Measurements from ENCODE around the gene NRXN3. TPM values are rescaled to one million over a fixed set of nuclear protein-coding genes. Genes with fewer than 3 reads are reported as not detected.
A peak's percentile ranks its signal among the peaks of the same experiment; 100 is the strongest.
"Not testable (repeated sequence)": the region's sequence is repeated elsewhere in the genome, so short reads cannot be mapped to it uniquely, and the experiment has no call there.

Gene NRXN3
- total RNA-seq, 5 donors from 2014 or later (not counting 1 experiment from before 2014, with no cell fraction given): not detected

- Mint-ChIP-seq H3K9me3 (no peaks in the 10 kb centered on the region), H3K4me3 (peak overlapping the region in 2 of 3 donors; percentile 40 to 53), H3K27me3 (no peaks in the 10 kb centered on the region), H3K4me1 (peaks cover 4 to 9% (median 9%) of the 10 kb centered on the region in 3 donors), H3K27ac (no peak overlapping the region), H3K36me3 (no peaks in the 10 kb centered on the region)
- Histone ChIP-seq H3K27ac (ENCODE audit: low read length) (no peak overlapping the region), H3K4me3 (ENCODE audit: control insufficient read depth in 1 of 2, extremely low read depth in 1 of 2, low read length in 1 of 2) (peak overlapping the region in 1 of 2 donors; percentile 18), H3K4me1 (ENCODE audit: control insufficient read depth in 1 of 2, extremely low read depth in 1 of 2, insufficient read depth in 2 of 2, low read length in 2 of 2) (no peaks in the 10 kb centered on the region), H3K36me3 (ENCODE audit: control insufficient read depth in 2 of 2, extremely low read depth in 1 of 2, insufficient read depth in 1 of 2, low read length in 1 of 2) (no peaks in the 10 kb centered on the region), H3K27me3 (replicated peaks in 1 of 2; ENCODE audit: control insufficient read depth in 2 of 2, extremely low read depth in 1 of 2, insufficient read depth in 2 of 2, low read length in 1 of 2) (peaks cover 0 to 2% of the 10 kb centered on the region in 2 experiments), H3K9me3 (no peaks in the 10 kb centered on the region)
- DNase-seq (peak; percentile 0 to 54 (median 18)), ATAC-seq (replicated peaks in 1 of 4) (peak; percentile 46 to 70 (median 50))
- POLR2A ChIA-PET: interaction anchor here (0.5 to 0.6 kb wide), 2 partner anchors 34 to 128 kb away, joined by 3 to 4 read pairs; no protein-coding TSS in a partner anchor
- WGBS (ENCODE audit: insufficient coverage): 52% methylated on average over 9 of the region's 16 CpGs
- CTCF ChIA-PET: interaction anchor here (0.5 to 1.7 kb wide), 8 partner anchors 8 to 827 kb away, joined by 3 to 13 read pairs (median 4); no protein-coding TSS in a partner anchor
These were observed 396.1 kb downstream of the NRXN3 start for GRCh38 chr14:78566026-78566858.

GRCh38 chr14:78566859-78567172 is 396.6 kb downstream of the NRXN3 start:
- no peak overlapping the region for H3K27ac ChIP-seq (ENCODE audit: low read length)
- no peak overlapping the region for H3K4me3 ChIP-seq (ENCODE audit: control insufficient read depth in 1 of 2, extremely low read depth in 1 of 2, low read length in 1 of 2)
- CTCF ChIA-PET: interaction anchor here (0.6 to 1.7 kb wide), 6 partner anchors 9 to 827 kb away, joined by 3 to 13 read pairs (median 4); no protein-coding TSS in a partner anchor
- H3K9me3 ChIP-seq: no peaks in the 10 kb centered on the region
- POLR2A ChIA-PET: interaction anchor here in 1 of 2 donors (0.5 kb wide), 1 partner anchor 34 kb away, joined by 3 read pairs; no protein-coding TSS in a partner anchor
- no peaks in the 10 kb centered on the region for H3K36me3 ChIP-seq (ENCODE audit: control insufficient read depth in 2 of 2, extremely low read depth in 1 of 2, insufficient read depth in 1 of 2, low read length in 1 of 2)
- Mint-ChIP-seq H3K27ac (no peak overlapping the region), H3K9me3 (no peaks in the 10 kb centered on the region), H3K27me3 (no peaks in the 10 kb centered on the region), H3K4me1 (peaks cover 4 to 9% (median 9%) of the 10 kb centered on the region in 3 donors), H3K36me3 (no peaks in the 10 kb centered on the region), H3K4me3 (peak overlapping the region in 1 of 3 donors; percentile 53)
- peaks cover 0 to 2% of the 10 kb centered on the region in 2 experiments for H3K27me3 ChIP-seq (replicated peaks in 1 of 2; ENCODE audit: control insufficient read depth in 2 of 2, extremely low read depth in 1 of 2, insufficient read depth in 2 of 2, low read length in 1 of 2)
- DNase-seq (no peak), ATAC-seq (replicated peaks in 1 of 4) (no peak)
- no peaks in the 10 kb centered on the region for H3K4me1 ChIP-seq (ENCODE audit: control insufficient read depth in 1 of 2, extremely low read depth in 1 of 2, insufficient read depth in 2 of 2, low read length in 2 of 2)

DNA sequence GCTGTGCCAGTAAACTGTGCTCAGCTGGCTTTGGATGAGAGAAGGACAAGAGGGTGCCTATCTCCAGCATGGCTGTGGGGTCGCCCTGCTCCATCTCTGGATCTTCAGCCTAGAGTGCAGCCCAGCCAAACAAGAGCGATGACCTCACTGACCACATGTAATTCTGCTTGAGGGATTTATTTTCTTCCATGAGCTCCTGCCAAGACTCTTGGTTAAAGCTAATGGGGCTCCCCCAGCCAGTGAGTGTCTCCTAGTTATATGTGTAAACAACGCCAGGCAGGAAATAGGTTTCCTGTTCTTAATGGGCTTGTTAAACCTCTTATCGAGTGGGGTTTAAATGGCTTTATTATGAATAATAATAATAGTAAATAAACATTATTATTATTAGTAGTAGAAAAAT is 397.2 kb downstream of the NRXN3 start:
- H3K27ac Mint-ChIP-seq: no peak overlapping the region
- CTCF ChIA-PET: no interaction called here

GRCh38 chr14:78573736-78574135 is 403.6 kb downstream of the NRXN3 start:
- ATAC-seq (replicated peaks in 1 of 4); H3K36me3 ChIP-seq (ENCODE audit: control insufficient read depth in 2 of 2, extremely low read depth in 1 of 2, insufficient read depth in 1 of 2, low read length in 1 of 2); H3K36me3 Mint-ChIP-seq; CTCF ChIA-PET; DNase-seq; H3K27ac Mint-ChIP-seq; H3K4me1 ChIP-seq (ENCODE audit: control insufficient read depth in 1 of 2, extremely low read depth in 1 of 2, insufficient read depth in 2 of 2, low read length in 2 of 2); H3K27me3 Mint-ChIP-seq; H3K27ac ChIP-seq (ENCODE audit: low read length); H3K4me1 Mint-ChIP-seq; H3K4me3 ChIP-seq (ENCODE audit: control insufficient read depth in 1 of 2, extremely low read depth in 1 of 2, low read length in 1 of 2); POLR2A ChIA-PET; H3K9me3 ChIP-seq; H3K27me3 ChIP-seq (replicated peaks in 1 of 2; ENCODE audit: control insufficient read depth in 2 of 2, extremely low read depth in 1 of 2, insufficient read depth in 2 of 2, low read length in 1 of 2); H3K4me3 Mint-ChIP-seq: not testable (repeated sequence)
- WGBS (ENCODE audit: insufficient coverage): 90% methylated on average over 3 of the region's 3 CpGs
- peaks cover 7 to 19% (median 18%) of the 10 kb centered on the region in 3 donors for H3K9me3 Mint-ChIP-seq

More for the DNA sequence above, 397.2 kb downstream of the NRXN3 start:
- DNase-seq (no peak), ATAC-seq (replicated peaks in 1 of 4) (no peak)
- Histone ChIP-seq H3K27ac (ENCODE audit: low read length) (no peak overlapping the region), H3K4me1 (ENCODE audit: control insufficient read depth in 1 of 2, extremely low read depth in 1 of 2, insufficient read depth in 2 of 2, low read length in 2 of 2) (no peaks in the 10 kb centered on the region), H3K4me3 (ENCODE audit: control insufficient read depth in 1 of 2, extremely low read depth in 1 of 2, low read length in 1 of 2) (no peak overlapping the region), H3K9me3 (no peaks in the 10 kb centered on the region), H3K27me3 (replicated peaks in 1 of 2; ENCODE audit: control insufficient read depth in 2 of 2, extremely low read depth in 1 of 2, insufficient read depth in 2 of 2, low read length in 1 of 2) (no peaks in the 10 kb centered on the region), H3K36me3 (ENCODE audit: control insufficient read depth in 2 of 2, extremely low read depth in 1 of 2, insufficient read depth in 1 of 2, low read length in 1 of 2) (no peaks in the 10 kb centered on the region)
- peaks cover 4 to 9% (median 9%) of the 10 kb centered on the region in 3 donors for H3K4me1 Mint-ChIP-seq
- no peaks in the 10 kb centered on the region for H3K36me3 Mint-ChIP-seq
- POLR2A ChIA-PET: no interaction called here
- WGBS (ENCODE audit: insufficient coverage): 20% methylated on average over 1 of the region's 4 CpGs
- peaks cover 0 to 3% of the 10 kb centered on the region in 2 donors for H3K27me3 Mint-ChIP-seq
- peaks cover 0 to 3% (median 0%) of the 10 kb centered on the region in 3 donors for H3K9me3 Mint-ChIP-seq
- H3K4me3 Mint-ChIP-seq: no peak overlapping the region

- no peaks in the 10 kb centered on the region for H3K36me3 Mint-ChIP-seq
- CTCF ChIA-PET: no interaction called here
- ATAC-seq (replicated peaks in 1 of 4): no peak
These were observed 406.4 kb downstream of the NRXN3 start for GRCh38 chr14:78576437-78577166.

GRCh38 chr14:78581229-78581628 is 411.1 kb downstream of the NRXN3 start:
- no peak for ATAC-seq (replicated peaks in 1 of 4)
- CTCF ChIA-PET: interaction anchor here in 1 of 2 donors (0.6 kb wide), 1 partner anchor 1918 kb away, joined by 4 read pairs; no protein-coding TSS in a partner anchor
- H3K4me1 Mint-ChIP-seq: no peaks in the 10 kb centered on the region

More at GRCh38 chr14:78576437-78577166, 406.4 kb downstream of the NRXN3 start:
- no CpG with 5 or more reads among the region's 5 CpGs for WGBS (ENCODE audit: insufficient coverage)
- Mint-ChIP-seq H3K4me3 (no peak overlapping the region), H3K4me1 (no peaks in the 10 kb centered on the region), H3K9me3 (peaks cover 7 to 19% (median 18%) of the 10 kb centered on the region in 3 donors), H3K27me3 (peaks cover 0 to 3% of the 10 kb centered on the region in 2 donors), H3K27ac (no peak overlapping the region)
- POLR2A ChIA-PET: no interaction called here
- peaks cover 2% of the 10 kb centered on the region for H3K9me3 ChIP-seq
- no peak overlapping the region for H3K4me3 ChIP-seq (ENCODE audit: control insufficient read depth in 1 of 2, extremely low read depth in 1 of 2, low read length in 1 of 2)
- no peaks in the 10 kb centered on the region for H3K27me3 ChIP-seq (replicated peaks in 1 of 2; ENCODE audit: control insufficient read depth in 2 of 2, extremely low read depth in 1 of 2, insufficient read depth in 2 of 2, low read length in 1 of 2)
- no peak overlapping the region for H3K27ac ChIP-seq (ENCODE audit: low read length)
- H3K4me1 ChIP-seq (ENCODE audit: control insufficient read depth in 1 of 2, extremely low read depth in 1 of 2, insufficient read depth in 2 of 2, low read length in 2 of 2): no peaks in the 10 kb centered on the region
- no peak for DNase-seq
- no peaks in the 10 kb centered on the region for H3K36me3 ChIP-seq (ENCODE audit: control insufficient read depth in 2 of 2, extremely low read depth in 1 of 2, insufficient read depth in 1 of 2, low read length in 1 of 2)

More at GRCh38 chr14:78581229-78581628, 411.1 kb downstream of the NRXN3 start:
- 15% methylated on average over 3 of the region's 5 CpGs for WGBS (ENCODE audit: insufficient coverage)
- H3K27ac Mint-ChIP-seq: no peak overlapping the region
- H3K27ac ChIP-seq (ENCODE audit: low read length): no peak overlapping the region
- no peaks in the 10 kb centered on the region for H3K9me3 Mint-ChIP-seq
- H3K4me3 ChIP-seq (ENCODE audit: control insufficient read depth in 1 of 2, extremely low read depth in 1 of 2, low read length in 1 of 2): no peak overlapping the region
- no peaks in the 10 kb centered on the region for H3K4me1 ChIP-seq (ENCODE audit: control insufficient read depth in 1 of 2, extremely low read depth in 1 of 2, insufficient read depth in 2 of 2, low read length in 2 of 2)
- no peak overlapping the region for H3K4me3 Mint-ChIP-seq
- POLR2A ChIA-PET: no interaction called here
- no peaks in the 10 kb centered on the region for H3K27me3 ChIP-seq (replicated peaks in 1 of 2; ENCODE audit: control insufficient read depth in 2 of 2, extremely low read depth in 1 of 2, insufficient read depth in 2 of 2, low read length in 1 of 2)
- no peaks in the 10 kb centered on the region for H3K36me3 Mint-ChIP-seq
- peaks cover 0 to 22% of the 10 kb centered on the region in 2 donors for H3K27me3 Mint-ChIP-seq
- H3K36me3 ChIP-seq (ENCODE audit: control insufficient read depth in 2 of 2, extremely low read depth in 1 of 2, insufficient read depth in 1 of 2, low read length in 1 of 2): no peaks in the 10 kb centered on the region
- no peaks in the 10 kb centered on the region for H3K9me3 ChIP-seq
- DNase-seq: no peak
